Adipocyte (in vitro differentiated cells): ENCODE data around the gene SERPIND1.
A peak's percentile ranks its signal among the peaks of the same experiment; 100 is the strongest.
"Not testable (repeated sequence)": the region's sequence is repeated elsewhere in the genome, so short reads cannot be mapped to it uniquely, and the experiment has no call there.

Experiments
- DNase-seq: peaks from one replicate; pipeline ENCODE4 v3.0.0-alpha.2; 2015; ENCODE audit warnings: low read depth
- H3K27me3 ChIP-seq: replicated peaks from 2 replicates; pipeline ENCODE4 v1.7.0; 2013; ENCODE audit warnings: mild to moderate bottlenecking, low read length, moderate library complexity; ENCODE audit not compliant: control insufficient read depth, insufficient read depth
- H3K36me3 ChIP-seq: 2 replicates; pipeline ENCODE4 v1.7.0; 2013; ENCODE audit warnings: low read length, mild to moderate bottlenecking, moderate library complexity; ENCODE audit not compliant: control insufficient read depth, insufficient read depth, severe bottlenecking
- H3K4me1 ChIP-seq: 2 replicates; pipeline ENCODE4 v1.7.0; 2013; ENCODE audit warnings: mild to moderate bottlenecking, low read length, moderate library complexity; ENCODE audit not compliant: control insufficient read depth, insufficient read depth
- H3K4me3 ChIP-seq: 2 replicates; pipeline ENCODE4 v1.7.0; 2013; ENCODE audit warnings: mild to moderate bottlenecking, low read length, moderate library complexity
- H3K9ac ChIP-seq: 2 replicates; pipeline ENCODE4 v1.7.0; 2013; ENCODE audit warnings: mild to moderate bottlenecking, low read length, moderate library complexity
- H3K9me3 ChIP-seq: 2 replicates; pipeline ENCODE4 v1.7.0; 2013; ENCODE audit warnings: mild to moderate bottlenecking, low read length, moderate library complexity; ENCODE audit not compliant: control insufficient read depth

The SERPIND1 gene

DNA sequence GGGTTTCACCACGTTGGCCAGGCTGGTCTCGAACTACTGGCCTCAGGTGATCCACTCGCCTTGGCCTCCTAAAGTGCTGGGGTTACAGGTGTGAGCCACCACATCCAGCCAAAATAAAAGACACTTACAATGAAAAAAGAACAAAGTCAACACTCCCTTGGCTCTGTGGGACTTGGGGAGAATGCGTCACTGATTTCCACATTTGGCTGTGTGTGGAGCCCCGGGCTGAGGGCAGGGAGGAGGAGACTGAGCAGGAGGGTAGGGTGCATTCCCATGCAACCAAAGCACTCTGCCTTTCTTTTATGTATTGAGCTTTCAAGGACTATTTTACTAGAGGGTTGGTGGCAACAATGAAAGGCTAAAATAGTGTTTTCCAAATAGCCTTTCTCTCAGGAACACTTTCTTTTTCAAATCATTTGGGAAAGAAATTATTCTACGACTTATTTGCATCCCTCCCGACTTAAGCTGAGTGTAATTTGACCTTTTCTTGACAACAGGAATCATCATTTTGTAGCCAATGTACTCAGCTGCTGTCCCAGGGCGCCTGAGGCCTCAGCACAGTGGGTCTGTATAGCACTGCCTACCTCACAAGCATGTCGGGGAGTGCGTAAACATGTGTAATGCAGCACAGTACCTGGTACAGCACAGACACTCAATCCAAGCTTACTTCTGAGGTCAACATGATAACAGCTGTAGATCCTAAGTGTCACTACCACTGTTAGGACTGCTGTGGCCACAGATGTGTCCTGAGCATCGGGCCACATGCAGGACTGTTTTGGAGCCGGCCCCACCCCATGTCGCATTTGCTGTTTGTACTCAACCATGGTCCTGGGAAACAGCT is 10.1 kb upstream of the SERPIND1 start:
- DNase-seq, result no peak
- H3K4me3 ChIP-seq, result no peak overlapping the region
- no peak overlapping the region for H3K9ac ChIP-seq
- no peaks in the 10 kb centered on the region for H3K9me3 ChIP-seq
- H3K4me1 ChIP-seq, result no peaks in the 10 kb centered on the region
- H3K36me3 ChIP-seq, result peaks cover 53% of the 10 kb centered on the region
- H3K27me3 ChIP-seq, result no peaks in the 10 kb centered on the region

DNA sequence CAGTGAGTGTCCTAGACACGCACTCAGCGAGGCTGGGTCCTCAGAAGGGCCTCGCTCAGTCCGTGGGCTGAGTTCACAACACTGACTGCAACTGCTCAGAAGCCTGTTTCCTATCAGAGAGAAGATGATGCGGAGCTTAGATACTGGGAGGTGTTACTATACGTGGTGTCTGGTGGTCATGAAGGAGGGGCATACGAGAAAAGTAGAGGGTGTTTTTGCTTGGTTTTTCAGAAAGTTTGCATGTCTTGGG is 9.5 kb upstream of the SERPIND1 start:
- Histone ChIP-seq H3K27me3 (no peaks in the 10 kb centered on the region), H3K4me1 (no peaks in the 10 kb centered on the region), H3K9ac (no peak overlapping the region), H3K9me3 (no peaks in the 10 kb centered on the region), H3K36me3 (peaks cover 53% of the 10 kb centered on the region), H3K4me3 (no peak overlapping the region)
- no peak for DNase-seq

DNA sequence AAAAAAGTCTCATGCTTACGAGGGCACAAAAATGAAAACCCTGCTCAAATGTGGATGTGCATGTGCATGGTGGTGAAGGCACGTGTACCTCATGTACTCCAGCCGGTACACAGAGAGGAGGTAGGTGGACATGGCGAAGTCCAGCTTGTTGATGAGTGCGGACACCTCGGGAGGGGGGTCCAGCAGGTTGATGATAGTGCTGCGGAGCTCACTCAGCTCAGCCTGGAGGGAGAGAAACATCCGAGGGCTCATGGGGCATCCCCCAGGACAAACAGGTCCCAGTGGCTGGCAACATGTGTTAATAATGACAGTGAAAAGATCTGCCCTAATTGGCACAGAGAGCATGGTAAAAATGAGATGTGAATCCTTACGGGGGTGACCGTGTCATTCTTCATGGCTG is 9.2 kb upstream of the SERPIND1 start:
- peaks cover 53% of the 10 kb centered on the region for H3K36me3 ChIP-seq
- H3K4me3 ChIP-seq, result no peak overlapping the region
- no peak for DNase-seq
- H3K9me3 ChIP-seq, result no peaks in the 10 kb centered on the region
- no peaks in the 10 kb centered on the region for H3K4me1 ChIP-seq
- no peak overlapping the region for H3K9ac ChIP-seq
- H3K27me3 ChIP-seq, result no peaks in the 10 kb centered on the region

DNA sequence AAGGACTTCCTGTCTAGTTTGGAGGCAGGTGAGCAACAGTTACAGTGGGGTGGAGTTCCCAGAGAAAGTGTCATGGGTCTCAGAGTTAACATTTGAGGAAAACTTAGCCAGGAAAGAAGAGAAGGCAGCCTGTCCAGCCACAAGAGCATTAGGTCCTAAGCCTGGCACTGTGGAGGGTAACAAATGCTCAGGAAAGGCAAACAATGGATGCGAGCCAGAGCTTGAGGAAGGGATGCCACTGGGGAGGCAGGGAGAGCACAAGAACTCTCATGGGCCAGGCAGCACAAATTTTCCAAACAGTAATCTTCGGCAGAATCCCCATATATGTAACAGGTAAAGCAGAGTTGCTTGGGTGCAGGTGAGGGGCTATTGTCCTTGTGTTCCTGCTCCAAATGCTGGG is 8.0 kb upstream of the SERPIND1 start:
- Histone ChIP-seq H3K4me3 (no peak overlapping the region), H3K27me3 (no peaks in the 10 kb centered on the region), H3K36me3 (peaks cover 43% of the 10 kb centered on the region), H3K9ac (no peak overlapping the region), H3K9me3 (no peaks in the 10 kb centered on the region), H3K4me1 (no peaks in the 10 kb centered on the region)
- DNase-seq, result no peak

DNA sequence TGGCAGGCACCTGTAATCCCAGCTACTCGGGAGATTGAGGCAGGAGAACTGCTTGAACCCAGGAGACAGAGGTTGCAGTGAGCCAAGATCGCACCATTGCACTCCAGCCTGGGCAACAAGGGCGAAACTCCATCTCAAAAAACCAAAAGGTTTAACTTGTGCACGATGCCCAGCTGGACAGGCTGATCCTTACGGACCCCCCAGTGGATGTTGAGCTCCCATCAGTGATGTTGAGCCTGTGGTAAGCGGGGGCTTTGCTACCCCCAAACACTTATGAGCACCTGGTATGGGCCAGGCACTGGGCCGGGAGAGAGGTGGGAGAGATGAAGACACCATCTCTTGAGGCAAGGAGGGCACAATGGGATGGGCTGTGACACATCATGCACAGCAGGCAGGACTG is 7.4 kb upstream of the SERPIND1 start:
- no peaks in the 10 kb centered on the region for H3K4me1 ChIP-seq
- no peak overlapping the region for H3K9ac ChIP-seq
- no peaks in the 10 kb centered on the region for H3K27me3 ChIP-seq
- peaks cover 37% of the 10 kb centered on the region for H3K36me3 ChIP-seq
- no peak for DNase-seq
- H3K4me3 ChIP-seq, result no peak overlapping the region
- H3K9me3 ChIP-seq, result no peaks in the 10 kb centered on the region

DNA sequence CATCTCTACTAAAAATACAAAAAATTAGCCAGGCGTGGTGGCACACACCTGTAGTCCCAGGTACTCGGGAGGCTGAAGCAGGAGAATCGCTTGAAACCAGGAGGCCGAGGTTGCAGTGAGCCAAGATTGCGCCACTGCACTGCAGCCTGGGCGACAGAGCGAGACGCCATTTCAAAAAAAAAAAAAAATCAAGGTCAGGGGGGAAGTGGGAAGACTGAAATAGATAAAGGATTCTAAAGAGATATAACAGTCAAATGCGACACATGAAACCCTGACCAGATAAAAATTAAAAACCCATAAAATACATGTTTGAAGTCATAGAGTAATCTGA is 4.5 kb upstream of the SERPIND1 start:
- H3K4me1 ChIP-seq, H3K4me3 ChIP-seq, H3K9me3 ChIP-seq, H3K27me3 ChIP-seq, H3K9ac ChIP-seq, DNase-seq: not testable (repeated sequence)
- peaks cover 27% of the 10 kb centered on the region for H3K36me3 ChIP-seq

DNA sequence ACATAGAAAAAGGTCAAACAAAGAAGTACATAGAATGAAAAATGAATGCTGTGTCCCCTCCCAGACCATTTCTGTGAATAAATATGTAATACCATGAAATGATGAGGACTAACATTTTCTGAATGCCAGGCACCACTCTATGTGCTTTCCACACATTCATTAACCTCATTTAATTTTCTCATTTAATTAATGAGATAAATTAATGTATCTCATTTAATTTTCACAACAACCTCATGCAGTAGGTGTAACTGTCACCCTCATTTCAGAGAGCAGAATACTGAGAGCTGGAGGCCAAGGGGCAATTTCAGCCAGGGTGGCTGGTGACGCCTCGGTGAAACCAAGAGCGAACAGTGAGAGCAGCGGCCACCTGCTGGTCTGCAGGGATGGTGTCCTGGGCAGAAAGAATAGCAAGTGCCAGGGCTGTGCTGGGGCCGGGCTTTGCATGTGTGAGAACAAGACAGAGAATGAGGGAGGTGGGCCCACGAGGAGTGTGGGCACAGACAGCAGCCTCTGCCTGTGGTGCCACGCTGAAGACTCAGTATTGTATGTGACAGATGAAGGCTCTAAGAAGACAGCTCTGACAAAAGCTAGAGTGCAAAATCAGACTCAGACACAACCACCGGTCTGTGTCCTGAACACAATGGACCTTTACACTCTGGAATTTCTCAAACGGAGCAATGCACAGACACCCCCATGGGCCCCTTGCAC is 1.8 kb upstream of the SERPIND1 start:
- Histone ChIP-seq H3K9ac (no peak overlapping the region), H3K4me1 (no peaks in the 10 kb centered on the region), H3K27me3 (no peaks in the 10 kb centered on the region), H3K36me3 (peaks cover 15% of the 10 kb centered on the region), H3K4me3 (no peak overlapping the region), H3K9me3 (no peaks in the 10 kb centered on the region)
- no peak for DNase-seq

DNA sequence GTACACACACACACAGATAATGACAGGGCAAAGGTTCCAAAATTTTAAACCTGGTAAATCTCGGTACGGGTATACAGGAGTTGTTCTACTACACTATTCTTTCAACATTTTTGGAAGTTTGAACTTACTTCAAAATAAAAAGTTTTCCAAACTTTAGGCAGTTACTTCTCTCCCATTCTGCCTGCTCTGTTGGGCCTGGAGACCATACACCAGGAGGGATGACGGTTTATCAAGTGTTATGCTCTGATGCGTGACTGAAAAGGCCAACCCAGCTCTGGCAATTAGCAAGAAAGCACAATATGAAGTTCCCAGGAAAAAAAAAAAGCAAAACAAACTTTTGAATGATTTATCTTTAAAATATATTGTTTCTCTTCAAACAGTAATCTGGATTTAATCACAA is 969 bp downstream of the SERPIND1 start:
- Histone ChIP-seq H3K9ac (no peak overlapping the region), H3K4me1 (peaks cover 13% of the 10 kb centered on the region), H3K4me3 (no peak overlapping the region), H3K9me3 (no peaks in the 10 kb centered on the region), H3K27me3 (no peaks in the 10 kb centered on the region), H3K36me3 (peaks cover 19% of the 10 kb centered on the region)
- DNase-seq, result no peak

DNA sequence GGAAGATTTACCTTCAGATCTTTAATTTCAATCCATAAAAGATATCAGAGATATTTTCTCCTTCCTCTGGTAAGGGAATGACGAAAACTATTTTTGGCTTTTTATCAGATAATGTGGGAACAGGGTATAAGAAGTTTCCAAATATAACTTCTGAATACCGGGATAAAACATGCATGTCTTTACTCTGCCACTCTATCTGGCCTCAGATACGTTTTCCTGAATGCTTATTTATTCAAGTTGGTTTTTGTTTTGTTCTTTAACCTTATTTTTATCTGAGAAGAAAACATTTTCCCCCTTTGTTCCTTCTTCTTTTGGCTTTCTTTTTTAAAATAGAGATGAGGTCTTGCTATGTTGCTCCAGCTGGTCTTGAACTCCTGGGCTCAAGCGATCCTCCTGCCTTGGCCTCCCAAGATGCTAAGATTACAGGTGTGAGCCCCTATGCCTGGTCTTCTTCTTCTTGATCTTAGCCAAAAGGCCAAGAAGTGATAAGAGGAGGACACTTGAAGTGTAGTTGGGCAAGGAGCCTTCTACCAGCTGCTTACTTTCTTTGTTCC is 1.5 kb downstream of the SERPIND1 start:
- peaks cover 19% of the 10 kb centered on the region for H3K36me3 ChIP-seq
- H3K4me3 ChIP-seq, result no peak overlapping the region
- H3K9me3 ChIP-seq, result no peaks in the 10 kb centered on the region
- no peak overlapping the region for H3K9ac ChIP-seq
- no peak for DNase-seq
- H3K27me3 ChIP-seq, result no peaks in the 10 kb centered on the region
- H3K4me1 ChIP-seq, result peaks cover 15% of the 10 kb centered on the region

DNA sequence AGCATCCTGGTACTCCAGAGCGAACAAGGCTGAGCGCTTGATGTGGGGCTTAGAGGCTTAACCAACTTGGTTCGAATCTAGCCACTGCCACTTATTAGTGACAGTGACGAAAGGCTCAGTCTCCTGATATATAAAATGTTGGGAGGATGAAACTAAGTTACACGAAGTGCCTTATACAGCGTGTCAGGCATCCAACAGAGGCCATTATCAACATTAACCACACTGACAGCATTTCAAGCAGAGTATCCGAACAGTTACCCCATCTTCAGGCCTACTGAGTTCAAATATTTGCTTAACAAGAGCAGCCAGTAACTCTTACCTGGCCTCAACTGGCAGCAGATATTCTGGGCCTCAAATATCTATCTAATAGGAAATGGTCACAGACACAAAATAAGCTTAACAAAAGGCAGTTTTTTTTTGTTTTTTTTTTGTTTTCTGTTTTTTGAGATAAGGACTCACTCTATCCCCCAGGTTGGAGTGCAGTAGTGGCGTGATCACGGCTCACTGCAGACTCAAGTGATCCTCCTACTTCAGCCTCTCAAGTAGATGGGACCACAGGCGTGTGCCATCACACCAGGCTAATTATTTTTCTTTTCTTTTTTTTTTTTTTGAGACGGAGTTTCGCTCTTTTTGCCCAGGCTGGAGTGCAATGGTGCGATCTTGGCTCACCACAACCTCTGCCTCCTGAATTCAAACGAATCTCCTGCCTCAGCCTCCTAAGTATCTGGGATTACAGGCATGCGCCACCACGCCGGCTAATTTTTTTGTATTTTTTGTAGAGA is 2.9 kb downstream of the SERPIND1 start:
- no peak overlapping the region for H3K9ac ChIP-seq
- no peak for DNase-seq
- H3K4me1 ChIP-seq, result peaks cover 21% of the 10 kb centered on the region
- H3K36me3 ChIP-seq, result peaks cover 19% of the 10 kb centered on the region
- H3K27me3 ChIP-seq, result no peaks in the 10 kb centered on the region
- no peaks in the 10 kb centered on the region for H3K9me3 ChIP-seq
- no peak overlapping the region for H3K4me3 ChIP-seq

DNA sequence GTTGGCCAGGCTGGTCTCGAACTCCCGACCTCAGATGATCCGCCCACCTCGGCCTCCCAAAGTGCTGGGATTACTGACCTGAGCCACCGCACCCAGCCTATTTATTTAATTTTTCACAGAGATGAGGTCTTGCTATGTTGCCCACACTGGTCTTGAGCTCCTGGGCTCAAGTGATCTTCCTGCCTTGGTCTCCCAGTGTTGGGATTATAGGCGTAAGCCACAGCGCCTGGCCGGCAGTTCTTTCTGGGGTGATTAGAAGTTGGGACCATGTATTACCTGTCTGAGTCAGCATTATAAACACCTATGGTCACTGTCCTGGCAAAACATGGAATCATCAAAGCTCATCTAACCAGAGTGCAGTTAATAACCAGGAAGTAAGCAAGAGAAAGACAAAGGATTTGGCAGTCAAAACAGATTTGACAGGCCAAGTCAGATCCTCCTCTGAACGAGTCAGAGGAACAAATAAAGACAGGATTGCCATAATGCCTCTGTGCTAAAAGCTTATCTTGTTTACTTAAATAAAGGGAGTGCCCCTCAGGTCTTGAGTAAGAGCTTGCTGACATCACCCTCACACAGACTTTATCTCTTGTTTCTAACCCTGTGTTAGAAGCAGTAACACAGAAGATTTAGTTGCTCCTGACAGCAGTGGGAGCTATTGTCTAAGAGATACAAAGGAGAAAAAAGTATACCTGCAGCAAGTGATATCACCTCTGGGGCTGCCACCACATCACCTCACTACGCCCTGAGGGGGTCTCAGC is 3.7 kb downstream of the SERPIND1 start:
- Histone ChIP-seq H3K27me3 (no peaks in the 10 kb centered on the region), H3K9me3 (no peaks in the 10 kb centered on the region), H3K36me3 (peaks cover 16% of the 10 kb centered on the region), H3K4me1 (peaks cover 29% of the 10 kb centered on the region), H3K9ac (peak overlapping the region; percentile 1), H3K4me3 (no peak overlapping the region)
- DNase-seq, result peak; percentile 72
